Measurements from ENCODE around the gene EPB41L4A. TPM values are rescaled to one million over a fixed set of nuclear protein-coding genes. Genes with fewer than 3 reads are reported as not detected.
"Not testable (repeated sequence)": the region's sequence is repeated elsewhere in the genome, so short reads cannot be mapped to it uniquely, and the experiment has no call there.

EPB41L4A gene
- total RNA-seq, 1 donor from 2014 or later, result 2.7 TPM

GRCh38 chr5:112397690-112398089 is 21.4 kb downstream of the EPB41L4A start:
- no peak overlapping the region for H3K27ac Mint-ChIP-seq (ENCODE audit: unreplicated experiment)
- H3K4me3 Mint-ChIP-seq (ENCODE audit: unreplicated experiment), result no peak overlapping the region
- no peaks in the 10 kb centered on the region for H3K27me3 Mint-ChIP-seq (ENCODE audit: unreplicated experiment)
- H3K36me3 Mint-ChIP-seq (ENCODE audit: unreplicated experiment), result no peaks in the 10 kb centered on the region
- no peak for DNase-seq (ENCODE audit: extremely low spot score, unreplicated experiment)
- no peaks in the 10 kb centered on the region for H3K4me1 Mint-ChIP-seq (ENCODE audit: unreplicated experiment)
- no peak for TF ChIP-seq CTCF (IDR thresholded peaks at IDR 0.05)
- no peaks in the 10 kb centered on the region for H3K9me3 Mint-ChIP-seq (ENCODE audit: unreplicated experiment)

GRCh38 chr5:112396430-112396829 is 22.6 kb downstream of the EPB41L4A start:
- Mint-ChIP-seq H3K27me3 (ENCODE audit: unreplicated experiment) (no peaks in the 10 kb centered on the region), H3K36me3 (ENCODE audit: unreplicated experiment) (no peaks in the 10 kb centered on the region), H3K9me3 (ENCODE audit: unreplicated experiment) (no peaks in the 10 kb centered on the region), H3K27ac (ENCODE audit: unreplicated experiment) (no peak overlapping the region), H3K4me3 (ENCODE audit: unreplicated experiment) (no peak overlapping the region), H3K4me1 (ENCODE audit: unreplicated experiment) (no peaks in the 10 kb centered on the region)
- no peak for TF ChIP-seq CTCF (IDR thresholded peaks at IDR 0.05)
- DNase-seq (ENCODE audit: extremely low spot score, unreplicated experiment), result no peak

GRCh38 chr5:112395299-112395698 is 23.8 kb downstream of the EPB41L4A start:
- not testable (repeated sequence) for H3K4me3 Mint-ChIP-seq (ENCODE audit: unreplicated experiment); H3K4me1 Mint-ChIP-seq (ENCODE audit: unreplicated experiment); H3K27ac Mint-ChIP-seq (ENCODE audit: unreplicated experiment); DNase-seq (ENCODE audit: extremely low spot score, unreplicated experiment); H3K36me3 Mint-ChIP-seq (ENCODE audit: unreplicated experiment); H3K9me3 Mint-ChIP-seq (ENCODE audit: unreplicated experiment); H3K27me3 Mint-ChIP-seq (ENCODE audit: unreplicated experiment)

- no peaks in the 10 kb centered on the region for H3K4me1 Mint-ChIP-seq (ENCODE audit: unreplicated experiment)
- no peak overlapping the region for H3K4me3 Mint-ChIP-seq (ENCODE audit: unreplicated experiment)
- H3K27ac Mint-ChIP-seq (ENCODE audit: unreplicated experiment), result no peak overlapping the region
- no peak for TF ChIP-seq CTCF (IDR thresholded peaks at IDR 0.05)
- no peaks in the 10 kb centered on the region for H3K27me3 Mint-ChIP-seq (ENCODE audit: unreplicated experiment)
- DNase-seq (ENCODE audit: extremely low spot score, unreplicated experiment), result no peak
- no peaks in the 10 kb centered on the region for H3K36me3 Mint-ChIP-seq (ENCODE audit: unreplicated experiment)
- H3K9me3 Mint-ChIP-seq (ENCODE audit: unreplicated experiment), result no peaks in the 10 kb centered on the region
Observed at GRCh38 chr5:112390327-112390726, 28.8 kb downstream of the EPB41L4A start.

- no peak overlapping the region for H3K27ac Mint-ChIP-seq (ENCODE audit: unreplicated experiment)
- DNase-seq (ENCODE audit: extremely low spot score, unreplicated experiment), result no peak
- no peaks in the 10 kb centered on the region for H3K9me3 Mint-ChIP-seq (ENCODE audit: unreplicated experiment)
- H3K36me3 Mint-ChIP-seq (ENCODE audit: unreplicated experiment), result no peaks in the 10 kb centered on the region
- no peaks in the 10 kb centered on the region for H3K27me3 Mint-ChIP-seq (ENCODE audit: unreplicated experiment)
- H3K4me3 Mint-ChIP-seq (ENCODE audit: unreplicated experiment), result no peak overlapping the region
- H3K4me1 Mint-ChIP-seq (ENCODE audit: unreplicated experiment), result no peaks in the 10 kb centered on the region
- no peak for TF ChIP-seq CTCF (IDR thresholded peaks at IDR 0.05)
Observed at GRCh38 chr5:112388739-112389138, 30.3 kb downstream of the EPB41L4A start.

- H3K27me3 Mint-ChIP-seq (ENCODE audit: unreplicated experiment), result no peaks in the 10 kb centered on the region
- no peak for TF ChIP-seq CTCF (IDR thresholded peaks at IDR 0.05)
- H3K36me3 Mint-ChIP-seq (ENCODE audit: unreplicated experiment), result no peaks in the 10 kb centered on the region
- no peak for DNase-seq (ENCODE audit: extremely low spot score, unreplicated experiment)
- no peaks in the 10 kb centered on the region for H3K4me1 Mint-ChIP-seq (ENCODE audit: unreplicated experiment)
- no peak overlapping the region for H3K27ac Mint-ChIP-seq (ENCODE audit: unreplicated experiment)
- H3K9me3 Mint-ChIP-seq (ENCODE audit: unreplicated experiment), result no peaks in the 10 kb centered on the region
- no peak overlapping the region for H3K4me3 Mint-ChIP-seq (ENCODE audit: unreplicated experiment)
Observed at GRCh38 chr5:112388074-112388473, 31.0 kb downstream of the EPB41L4A start.

All from osteocyte (in vitro differentiated cells).